Measurements from ENCODE around the gene UBE4B.

The UBE4B gene

GRCh38 chr1:10084045-10084444 is 51.3 kb downstream of the UBE4B start:
- no peak overlapping the region for H3K27ac ChIP-seq
- TF ChIP-seq ZFX (IDR thresholded peaks at IDR 0.05) (no peak), CTCF (conservative IDR thresholded peaks at IDR 0.05) (no peak)

GRCh38 chr1:10085076-10085475 is 52.3 kb downstream of the UBE4B start:
- TF ChIP-seq CTCF (conservative IDR thresholded peaks at IDR 0.05) (no peak), ZFX (IDR thresholded peaks at IDR 0.05) (no peak)
- no peak overlapping the region for H3K27ac ChIP-seq

- TF ChIP-seq ZFX (IDR thresholded peaks at IDR 0.05) (no peak), CTCF (conservative IDR thresholded peaks at IDR 0.05) (no peak)
- no peak overlapping the region for H3K27ac ChIP-seq
Measured at GRCh38 chr1:10087210-10087609, 54.5 kb downstream of the UBE4B start.

- TF ChIP-seq CTCF (conservative IDR thresholded peaks at IDR 0.05) (peak; percentile 55), ZFX (IDR thresholded peaks at IDR 0.05) (no peak)
- peak overlapping the region; percentile 10; the same call in 1 of the 2 replicates for H3K27ac ChIP-seq
Measured at GRCh38 chr1:10101929-10102328, 69.2 kb downstream of the UBE4B start.

GRCh38 chr1:10103193-10103592 is 70.4 kb downstream of the UBE4B start:
- no peak for TF ChIP-seq CTCF (conservative IDR thresholded peaks at IDR 0.05)
- H3K27ac ChIP-seq: no peak overlapping the region

- no peak overlapping the region for H3K27ac ChIP-seq
- no peak for TF ChIP-seq CTCF (conservative IDR thresholded peaks at IDR 0.05)
- no peak for TF ChIP-seq ZFX (IDR thresholded peaks at IDR 0.05)
Measured at GRCh38 chr1:10104834-10105233, 72.1 kb downstream of the UBE4B start.

GRCh38 chr1:10105484-10105883 is 72.7 kb downstream of the UBE4B start:
- no peak for TF ChIP-seq ZFX (IDR thresholded peaks at IDR 0.05)
- no peak for TF ChIP-seq CTCF (conservative IDR thresholded peaks at IDR 0.05)

More at GRCh38 chr1:10105484-10105883, 72.7 kb downstream of the UBE4B start:
- H3K27ac ChIP-seq: no peak overlapping the region
